Measurements from ENCODE around the gene SEMG2.

Gene SEMG2

GRCh38 chr20:45183084-45183483, 38.1 kb upstream of the SEMG2 start:
- ChIA-PET POLR2A (no interaction called here), CTCF (no interaction called here)
- H3K4me3 ChIP-seq (ENCODE audit: low read depth, low read length) = no peak overlapping the region
- no peak for TF ChIP-seq CTCF (IDR thresholded peaks at IDR 0.05; ENCODE audit: insufficient read depth, low read length, missing control alignments)
- no peak for DNase-seq (ENCODE audit: low read depth, low spot score)

- no peak for DNase-seq (ENCODE audit: low read depth, low spot score)
- CTCF ChIA-PET = no interaction called here
- TF ChIP-seq CTCF (IDR thresholded peaks at IDR 0.05; ENCODE audit: insufficient read depth, low read length, missing control alignments) = no peak
- no peak overlapping the region for H3K4me3 ChIP-seq (ENCODE audit: low read depth, low read length)
- POLR2A ChIA-PET = no interaction called here
These were observed 33.5 kb upstream of the SEMG2 start for GRCh38 chr20:45187693-45188092.

GRCh38 chr20:45189067-45189609, 32.0 kb upstream of the SEMG2 start:
- no peak for DNase-seq (ENCODE audit: low read depth, low spot score)
- ChIA-PET POLR2A (no interaction called here), CTCF (no interaction called here)
- no peak for TF ChIP-seq CTCF (IDR thresholded peaks at IDR 0.05; ENCODE audit: insufficient read depth, low read length, missing control alignments)
- no peak overlapping the region for H3K4me3 ChIP-seq (ENCODE audit: low read depth, low read length)

GRCh38 chr20:45189861-45190260, 31.3 kb upstream of the SEMG2 start:
- no peak for TF ChIP-seq CTCF (IDR thresholded peaks at IDR 0.05; ENCODE audit: insufficient read depth, low read length, missing control alignments)
- CTCF ChIA-PET = no interaction called here
- no peak for DNase-seq (ENCODE audit: low read depth, low spot score)
- POLR2A ChIA-PET = no interaction called here
- H3K4me3 ChIP-seq (ENCODE audit: low read depth, low read length) = no peak overlapping the region

- no peak overlapping the region for H3K4me3 ChIP-seq (ENCODE audit: low read depth, low read length)
These were observed 29.2 kb upstream of the SEMG2 start for GRCh38 chr20:45191926-45192325.

GRCh38 chr20:45193331-45193730, 27.8 kb upstream of the SEMG2 start:
- DNase-seq (ENCODE audit: low read depth, low spot score) = no peak
- ChIA-PET POLR2A (no interaction called here), CTCF (no interaction called here)
- no peak for TF ChIP-seq CTCF (IDR thresholded peaks at IDR 0.05; ENCODE audit: insufficient read depth, low read length, missing control alignments)
- H3K4me3 ChIP-seq (ENCODE audit: low read depth, low read length) = no peak overlapping the region

More at GRCh38 chr20:45191926-45192325, 29.2 kb upstream of the SEMG2 start:
- TF ChIP-seq CTCF (IDR thresholded peaks at IDR 0.05; ENCODE audit: insufficient read depth, low read length, missing control alignments) = no peak
- ChIA-PET CTCF (no interaction called here), POLR2A (no interaction called here)
- no peak for DNase-seq (ENCODE audit: low read depth, low spot score)
